IPS-15b (cell line): Measurements from ENCODE around the gene HDGFL3.

Experiments
- H3K27me3 ChIP-seq: one replicate; pipeline ENCODE4 v1.6.1; 2013; ENCODE audit warnings: low read length; ENCODE audit not compliant: control insufficient read depth, insufficient read depth
- H3K36me3 ChIP-seq: one replicate; pipeline ENCODE4 v1.6.1; 2013; ENCODE audit warnings: low read length; ENCODE audit not compliant: control insufficient read depth, insufficient read depth
- H3K4me1 ChIP-seq: one replicate; pipeline ENCODE4 v1.6.1; 2013; ENCODE audit warnings: mild to moderate bottlenecking, low read length; ENCODE audit not compliant: control insufficient read depth, insufficient read depth
- H3K4me3 ChIP-seq: one replicate; pipeline ENCODE4 v1.5.1; 2013; ENCODE audit warnings: low read depth, low read length
- H3K9ac ChIP-seq: one replicate; pipeline ENCODE4 v1.6.1; 2013; ENCODE audit warnings: low read depth, mild to moderate bottlenecking, low read length
- H3K9me3 ChIP-seq: one replicate; pipeline ENCODE4 v1.6.1; 2013; ENCODE audit warnings: mild to moderate bottlenecking, low read length; ENCODE audit not compliant: control insufficient read depth, insufficient read depth

HDGFL3 gene

DNA sequence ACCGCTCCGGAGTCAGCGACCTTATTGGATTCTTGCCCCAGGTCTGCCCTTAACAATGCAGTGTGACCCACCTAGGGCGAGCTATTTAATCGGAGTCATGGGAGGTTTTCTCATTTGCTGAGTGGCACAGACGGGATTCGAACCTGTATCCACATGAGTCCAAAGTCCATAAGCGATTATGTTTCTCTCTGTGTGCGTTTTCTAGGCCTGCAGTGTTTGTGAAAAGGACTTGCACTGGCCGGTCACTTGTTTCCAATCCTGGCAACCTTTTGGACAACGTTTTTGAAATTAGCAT is 691 bp upstream of the HDGFL3 start:
- peak overlapping the region; percentile 53 for H3K4me3 ChIP-seq
- no peaks in the 10 kb centered on the region for H3K9me3 ChIP-seq
- peaks cover 21% of the 10 kb centered on the region for H3K4me1 ChIP-seq
- no peaks in the 10 kb centered on the region for H3K27me3 ChIP-seq
- H3K36me3 ChIP-seq, result no peaks in the 10 kb centered on the region
- peak overlapping the region; percentile 56 for H3K9ac ChIP-seq

DNA sequence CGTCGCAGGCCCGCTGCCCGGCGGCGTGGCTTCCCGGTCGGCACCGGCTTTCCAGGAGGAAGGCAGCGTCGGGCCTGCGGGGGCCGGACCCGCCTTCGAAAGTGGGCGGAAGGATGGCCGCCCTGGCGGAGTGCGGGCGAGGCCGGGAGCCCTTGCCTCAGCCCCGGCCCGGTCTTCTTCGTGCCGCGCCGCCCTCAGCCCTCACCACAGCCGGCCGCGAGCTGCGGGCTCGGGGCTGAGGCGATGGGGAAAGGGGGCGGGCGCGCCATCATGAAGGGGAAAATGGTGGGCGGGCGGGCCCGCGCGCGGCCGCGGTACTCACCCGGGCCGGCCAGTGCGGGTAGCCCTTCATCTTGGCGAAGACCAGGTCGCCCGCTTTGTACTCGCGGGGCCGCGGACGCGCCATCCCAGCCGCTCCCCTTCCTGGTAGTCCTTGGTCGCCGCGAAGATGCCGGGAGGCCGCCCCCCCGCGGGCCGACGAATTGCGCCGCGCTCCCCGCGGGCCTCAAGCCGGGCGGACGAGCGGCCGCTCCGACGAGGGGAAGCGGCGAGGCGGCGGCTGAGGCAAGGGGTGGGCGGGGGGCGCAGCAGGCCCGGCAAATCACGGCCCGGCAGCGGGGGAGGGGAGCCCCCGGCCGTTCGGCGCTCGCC is 489 bp downstream of the HDGFL3 start:
- no peaks in the 10 kb centered on the region for H3K9me3 ChIP-seq
- peak overlapping the region; percentile 87 for H3K9ac ChIP-seq
- H3K4me3 ChIP-seq, result peak overlapping the region; percentile 73
- H3K27me3 ChIP-seq, result no peaks in the 10 kb centered on the region
- no peaks in the 10 kb centered on the region for H3K36me3 ChIP-seq
- peaks cover 21% of the 10 kb centered on the region for H3K4me1 ChIP-seq

DNA sequence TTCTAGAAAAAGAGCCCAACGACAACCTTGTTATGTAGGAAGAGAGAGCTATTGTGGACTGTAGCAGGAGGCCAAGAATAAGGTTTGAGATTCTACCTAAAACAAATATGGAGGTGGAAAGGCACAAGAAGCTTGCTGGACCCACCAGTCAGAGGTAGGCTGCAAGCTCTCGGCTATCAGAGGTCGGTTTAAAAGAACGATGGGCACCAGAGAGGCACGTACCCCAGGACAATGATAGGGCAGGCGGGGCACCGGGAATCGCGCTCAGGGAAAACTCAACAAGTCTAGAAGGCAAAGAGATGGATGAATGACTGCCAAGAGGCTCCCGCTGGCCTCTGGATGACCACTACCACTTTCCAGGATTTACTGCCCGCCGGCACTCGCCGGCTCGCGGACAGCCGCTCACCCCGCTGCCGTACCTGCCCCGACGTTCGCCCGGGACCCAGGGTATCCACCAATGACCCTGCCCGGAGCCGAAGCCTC is 1.1 kb downstream of the HDGFL3 start:
- Histone ChIP-seq H3K4me1 (peaks cover 21% of the 10 kb centered on the region), H3K36me3 (no peaks in the 10 kb centered on the region), H3K9me3 (no peaks in the 10 kb centered on the region), H3K9ac (peak overlapping the region; percentile 87), H3K4me3 (peak overlapping the region; percentile 73), H3K27me3 (no peaks in the 10 kb centered on the region)

DNA sequence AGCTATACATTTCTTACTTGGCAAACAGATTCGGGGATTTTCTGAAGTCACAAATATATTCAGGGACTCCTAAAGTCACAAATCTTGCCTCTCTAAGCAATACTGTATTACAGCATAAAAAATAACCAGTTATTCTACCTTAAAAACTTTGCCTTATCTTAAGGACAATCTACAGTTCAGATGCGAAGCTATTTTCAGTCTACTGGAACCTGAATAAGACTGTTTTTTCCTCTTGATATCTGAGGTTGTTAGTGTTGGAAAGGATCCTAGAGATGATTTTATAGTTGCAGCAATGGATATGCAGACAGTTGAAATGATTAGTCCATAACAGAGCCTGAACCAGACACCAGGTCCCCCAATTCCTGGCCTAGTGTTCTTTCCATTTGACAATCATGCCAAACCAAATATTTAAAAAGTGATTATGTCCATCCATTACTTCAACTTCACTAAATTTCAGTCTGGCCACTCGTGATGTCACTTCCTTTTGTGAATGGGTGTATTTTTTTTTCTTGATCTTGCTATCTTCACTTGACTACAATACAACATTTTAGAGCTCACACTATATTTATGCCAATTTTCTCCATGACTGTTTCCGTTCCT is 1.8 kb downstream of the HDGFL3 start:
- H3K9me3 ChIP-seq, result no peaks in the 10 kb centered on the region
- H3K9ac ChIP-seq, result no peak overlapping the region
- no peaks in the 10 kb centered on the region for H3K27me3 ChIP-seq
- H3K36me3 ChIP-seq, result no peaks in the 10 kb centered on the region
- peaks cover 21% of the 10 kb centered on the region for H3K4me1 ChIP-seq
- H3K4me3 ChIP-seq, result peak overlapping the region; percentile 73

DNA sequence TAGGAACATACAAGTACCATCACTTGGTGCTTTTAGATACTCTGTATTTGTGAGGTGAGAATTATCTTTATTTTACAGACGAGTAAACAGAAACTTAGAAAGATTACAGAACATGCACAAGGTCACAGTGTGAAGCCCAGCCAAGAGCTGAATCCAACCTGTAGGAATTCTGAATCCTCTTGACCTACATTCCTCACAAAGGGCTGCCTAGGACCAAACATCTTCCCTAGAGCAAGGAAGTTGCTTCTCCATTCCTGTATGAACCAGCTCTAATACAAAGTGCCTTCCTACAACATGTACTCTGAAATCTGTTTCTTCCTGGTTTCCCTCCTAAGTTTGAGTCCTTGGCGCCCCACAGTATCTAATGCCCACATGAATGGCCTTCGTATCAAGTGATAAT is 2.9 kb downstream of the HDGFL3 start:
- H3K9me3 ChIP-seq, result no peaks in the 10 kb centered on the region
- H3K4me3 ChIP-seq, result no peak overlapping the region
- no peak overlapping the region for H3K9ac ChIP-seq
- peaks cover 21% of the 10 kb centered on the region for H3K4me1 ChIP-seq
- H3K27me3 ChIP-seq, result no peaks in the 10 kb centered on the region
- no peaks in the 10 kb centered on the region for H3K36me3 ChIP-seq

DNA sequence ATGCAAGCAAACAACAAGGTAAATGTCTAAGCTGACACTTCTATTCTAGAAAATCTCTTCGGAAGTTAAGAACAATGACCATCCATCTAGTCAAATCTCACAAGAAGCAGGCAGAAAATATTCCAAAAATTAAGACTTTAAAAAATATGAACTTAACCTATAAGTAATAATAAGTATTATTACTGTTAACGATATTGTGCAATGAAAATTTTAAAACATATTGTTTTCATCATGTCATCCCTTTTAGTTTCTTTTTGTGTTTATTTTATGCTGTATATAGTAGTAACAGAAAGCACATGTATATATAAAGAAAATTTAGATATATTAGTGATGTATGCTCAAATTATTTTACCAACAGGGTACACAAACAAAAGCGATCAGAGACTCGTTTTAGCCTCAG is 4.1 kb downstream of the HDGFL3 start:
- Histone ChIP-seq H3K27me3 (no peaks in the 10 kb centered on the region), H3K4me3 (no peak overlapping the region), H3K36me3 (no peaks in the 10 kb centered on the region), H3K4me1 (peaks cover 19% of the 10 kb centered on the region), H3K9me3 (no peaks in the 10 kb centered on the region), H3K9ac (no peak overlapping the region)

DNA sequence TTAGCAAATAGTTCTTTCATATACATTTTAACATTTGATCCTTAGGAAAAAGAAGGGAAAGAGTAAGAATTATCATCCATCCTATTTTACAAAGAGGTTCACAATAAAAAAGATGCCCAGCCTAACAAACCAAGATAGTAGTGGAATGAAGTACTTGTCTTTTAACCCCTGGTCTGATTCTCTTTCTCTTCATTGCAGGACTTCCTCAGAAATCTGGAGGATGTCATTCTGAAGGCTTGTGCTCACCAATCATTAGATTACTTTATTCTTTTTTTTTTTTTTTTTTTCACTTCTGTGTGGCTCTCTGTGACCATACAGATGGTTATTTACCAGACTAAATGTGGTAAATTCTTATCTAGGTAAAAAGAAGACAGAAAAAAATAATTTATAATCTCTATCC is 7.0 kb downstream of the HDGFL3 start:
- Histone ChIP-seq H3K9ac (no peak overlapping the region), H3K36me3 (no peaks in the 10 kb centered on the region), H3K4me3 (no peak overlapping the region), H3K27me3 (no peaks in the 10 kb centered on the region), H3K4me1 (peaks cover 11% of the 10 kb centered on the region), H3K9me3 (no peaks in the 10 kb centered on the region)

DNA sequence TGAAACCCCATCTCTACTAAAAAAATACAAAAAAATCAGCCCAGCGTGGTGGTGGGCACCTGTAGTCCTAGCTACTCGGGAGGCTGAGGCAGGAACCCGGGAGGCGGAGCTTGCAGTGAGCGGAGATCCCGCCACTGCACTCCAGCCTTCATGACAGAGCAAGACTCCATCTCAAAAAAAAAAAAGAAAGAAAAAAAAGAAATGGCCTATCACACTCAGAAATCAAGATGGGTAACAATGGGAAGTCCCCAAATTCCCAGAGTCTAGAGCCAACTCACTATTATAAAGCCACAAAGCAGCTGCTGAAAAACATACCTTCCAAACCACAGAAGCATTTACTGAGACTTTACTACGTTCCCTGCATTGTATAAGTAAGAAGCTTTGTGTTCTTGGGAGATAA is 7.5 kb downstream of the HDGFL3 start:
- H3K9me3 ChIP-seq, result no peaks in the 10 kb centered on the region
- H3K4me3 ChIP-seq, result no peak overlapping the region
- no peaks in the 10 kb centered on the region for H3K27me3 ChIP-seq
- H3K36me3 ChIP-seq, result no peaks in the 10 kb centered on the region
- no peak overlapping the region for H3K9ac ChIP-seq
- peaks cover 10% of the 10 kb centered on the region for H3K4me1 ChIP-seq

DNA sequence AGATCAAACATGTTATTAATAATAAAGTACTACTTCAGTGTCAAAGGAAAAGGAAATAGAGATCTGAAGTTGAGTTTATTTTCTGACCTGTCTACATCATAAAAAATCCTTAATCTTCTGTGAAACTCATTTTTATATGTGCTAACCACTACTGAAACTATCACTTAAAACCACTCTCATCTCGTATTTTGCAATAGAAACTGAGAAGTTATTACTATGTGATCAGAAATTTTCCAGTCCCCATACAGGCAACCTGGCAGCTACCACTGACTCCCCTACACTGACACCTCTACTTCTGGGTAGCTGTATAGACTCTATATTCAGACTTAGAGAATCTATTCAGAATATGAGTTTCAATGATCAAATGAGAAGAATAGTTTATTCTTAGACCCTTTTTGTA is 8.3 kb downstream of the HDGFL3 start:
- H3K4me1 ChIP-seq, result peaks cover 2% of the 10 kb centered on the region
- H3K9ac ChIP-seq, result no peak overlapping the region
- no peaks in the 10 kb centered on the region for H3K36me3 ChIP-seq
- no peaks in the 10 kb centered on the region for H3K9me3 ChIP-seq
- no peak overlapping the region for H3K4me3 ChIP-seq
- H3K27me3 ChIP-seq, result no peaks in the 10 kb centered on the region

DNA sequence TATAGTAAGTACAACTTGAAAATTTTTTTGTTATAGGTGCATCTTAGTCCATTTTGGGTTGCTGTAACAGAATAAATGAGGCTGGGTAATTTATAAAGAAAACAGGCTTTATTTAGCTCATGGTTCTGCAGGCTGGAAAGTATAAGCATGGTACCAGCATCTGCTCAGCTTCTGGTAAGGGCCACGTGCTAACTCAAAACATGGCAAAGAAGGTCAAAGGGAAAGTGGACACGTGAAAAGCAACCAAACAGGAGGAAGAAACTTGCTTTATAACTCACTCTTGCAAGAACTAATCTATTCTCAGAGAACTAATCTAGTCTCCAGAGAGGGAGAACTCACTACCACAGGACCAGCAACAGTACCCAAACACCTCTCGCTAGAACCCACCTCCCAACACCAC is 9.1 kb downstream of the HDGFL3 start:
- Histone ChIP-seq H3K4me3 (no peak overlapping the region), H3K9me3 (no peaks in the 10 kb centered on the region), H3K36me3 (no peaks in the 10 kb centered on the region), H3K9ac (no peak overlapping the region), H3K4me1 (no peaks in the 10 kb centered on the region), H3K27me3 (no peaks in the 10 kb centered on the region)

DNA sequence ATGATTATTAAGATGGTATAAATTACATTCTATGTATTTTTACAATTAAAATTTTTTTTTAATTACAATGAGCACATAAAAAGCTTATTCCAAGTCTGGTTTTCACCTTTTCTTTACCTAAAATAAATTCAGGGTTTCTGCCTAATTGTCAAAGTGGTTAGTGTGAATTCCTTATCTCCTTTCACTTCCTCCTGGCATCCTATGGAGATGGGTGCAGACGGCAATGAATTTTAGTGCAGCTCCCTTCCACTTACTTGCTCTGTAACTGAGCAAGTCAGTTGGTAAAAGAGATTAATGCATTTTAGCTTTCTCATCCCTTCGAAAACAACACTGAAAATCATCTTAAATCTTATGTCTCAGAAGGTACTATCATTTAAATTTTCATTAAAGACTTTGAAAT is 13.1 kb downstream of the HDGFL3 start:
- Histone ChIP-seq H3K9me3 (no peaks in the 10 kb centered on the region), H3K27me3 (no peaks in the 10 kb centered on the region), H3K36me3 (no peaks in the 10 kb centered on the region), H3K4me1 (no peaks in the 10 kb centered on the region), H3K4me3 (no peak overlapping the region), H3K9ac (no peak overlapping the region)

DNA sequence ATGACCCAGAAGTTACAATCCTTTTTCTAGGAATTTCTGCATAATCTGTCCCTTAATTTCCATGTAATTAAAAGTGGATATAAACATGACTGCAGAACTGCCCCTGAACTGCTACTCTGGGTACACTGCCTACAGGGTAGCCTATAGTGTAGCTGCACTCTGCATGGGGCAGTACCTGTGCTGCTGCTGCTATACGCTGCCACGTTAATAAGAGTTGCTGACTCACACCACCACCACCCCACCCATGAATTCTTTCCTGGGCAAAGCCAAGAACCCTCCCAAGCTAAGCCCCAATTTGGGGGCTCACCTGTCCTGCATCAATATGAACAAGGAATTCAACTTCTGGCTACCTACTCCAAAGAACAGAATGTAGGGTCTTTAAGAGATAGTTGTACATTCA is 13.9 kb downstream of the HDGFL3 start:
- Histone ChIP-seq H3K4me1 (no peaks in the 10 kb centered on the region), H3K4me3 (no peak overlapping the region), H3K9me3 (no peaks in the 10 kb centered on the region), H3K36me3 (no peaks in the 10 kb centered on the region), H3K9ac (no peak overlapping the region), H3K27me3 (no peaks in the 10 kb centered on the region)
